HG03196 (cell line): ENCODE results near the gene SLC22A23.
A peak's percentile ranks its signal among the peaks of the same experiment; 100 is the strongest.

Experiments
- ATAC-seq: cut with Tn5 transposase; IDR thresholded peaks from one replicate; pipeline ENCODE4 v1.9.1; 2021; ENCODE audit not compliant: unreplicated experiment

SLC22A23 gene

DNA sequence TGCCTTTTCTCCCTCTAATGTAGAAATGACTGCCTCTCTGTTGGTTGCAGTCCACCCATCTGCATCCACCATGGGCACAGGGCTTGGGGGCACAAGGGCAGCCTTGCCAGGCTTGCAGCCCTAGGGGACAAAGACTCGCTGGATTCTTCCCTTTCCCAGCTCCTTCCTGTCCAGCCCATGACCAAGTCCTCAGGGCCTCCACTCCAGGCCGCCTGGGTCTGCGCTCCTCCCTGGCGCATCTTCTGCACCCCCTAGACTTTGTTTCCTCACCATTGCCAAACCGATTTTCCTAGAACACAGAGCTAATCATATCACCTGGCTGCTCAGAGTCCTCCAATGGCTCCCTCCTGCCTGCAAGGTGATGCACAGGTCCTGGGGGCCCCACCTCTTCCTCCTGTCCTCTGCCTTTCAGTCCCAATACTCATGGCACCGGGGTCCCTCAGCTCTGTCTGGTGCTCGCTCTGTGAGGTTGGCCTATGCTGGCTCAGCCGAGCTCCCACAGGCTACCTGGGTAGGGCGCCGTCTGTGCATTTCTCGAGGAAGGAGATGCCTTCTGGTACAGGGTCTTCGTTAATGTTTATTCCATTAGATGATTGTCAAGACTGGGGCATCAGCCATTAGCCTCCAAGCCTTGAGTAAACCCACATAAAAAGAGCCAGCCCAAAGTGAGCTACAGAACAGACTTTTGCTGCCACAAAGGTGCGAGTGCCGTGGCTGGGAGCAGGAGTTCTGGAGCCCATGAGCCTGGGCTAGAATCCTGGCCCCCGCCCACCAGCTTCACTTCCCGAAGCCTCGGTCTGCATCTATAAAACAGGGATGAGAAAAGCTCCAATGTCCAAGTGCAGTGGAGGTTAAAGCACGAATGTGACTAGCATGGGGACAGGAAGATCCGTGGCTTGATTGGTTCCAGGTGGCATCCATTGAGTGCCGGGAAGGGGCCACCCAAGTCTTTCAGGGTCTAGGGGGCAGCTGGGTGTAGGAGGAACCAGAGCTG, 180.4 kb downstream of the SLC22A23 start:
- ATAC-seq = no peak

- ATAC-seq = no peak
These were observed 182.9 kb downstream of the SLC22A23 start for GRCh38 chr6:3273707-3274521.

DNA sequence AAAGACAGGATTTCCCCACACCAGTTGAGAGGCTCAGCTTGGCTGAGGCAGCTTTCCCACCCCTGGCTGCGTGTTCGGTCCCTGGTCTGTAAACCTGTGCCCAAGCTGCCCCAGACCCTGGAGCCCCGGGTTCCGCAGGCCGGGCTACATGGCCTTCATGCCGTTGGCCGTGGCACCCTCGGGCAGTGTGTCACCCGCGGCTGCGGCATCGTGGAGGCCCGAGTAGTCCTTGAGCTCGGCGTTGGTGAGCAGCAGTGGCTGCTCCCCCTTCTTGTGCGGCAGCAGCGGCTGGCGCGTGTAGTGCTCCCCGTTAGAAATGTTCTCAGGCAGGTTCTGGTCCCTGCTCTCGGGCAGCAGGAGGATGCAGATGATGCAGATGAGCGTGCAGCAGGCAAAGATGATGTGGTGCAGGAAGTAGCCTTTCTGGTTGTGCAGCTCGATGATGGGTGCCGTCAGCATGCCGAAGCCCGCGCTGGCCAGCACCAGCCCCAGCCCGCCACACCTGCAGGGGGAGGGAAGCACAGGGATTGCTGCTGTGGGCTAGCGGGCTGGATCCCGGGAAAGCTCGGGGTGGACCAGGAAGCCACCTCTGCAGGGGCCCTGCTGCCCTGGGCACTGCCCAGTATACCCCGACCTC, 183.8 kb downstream of the SLC22A23 start:
- ATAC-seq = no peak

DNA sequence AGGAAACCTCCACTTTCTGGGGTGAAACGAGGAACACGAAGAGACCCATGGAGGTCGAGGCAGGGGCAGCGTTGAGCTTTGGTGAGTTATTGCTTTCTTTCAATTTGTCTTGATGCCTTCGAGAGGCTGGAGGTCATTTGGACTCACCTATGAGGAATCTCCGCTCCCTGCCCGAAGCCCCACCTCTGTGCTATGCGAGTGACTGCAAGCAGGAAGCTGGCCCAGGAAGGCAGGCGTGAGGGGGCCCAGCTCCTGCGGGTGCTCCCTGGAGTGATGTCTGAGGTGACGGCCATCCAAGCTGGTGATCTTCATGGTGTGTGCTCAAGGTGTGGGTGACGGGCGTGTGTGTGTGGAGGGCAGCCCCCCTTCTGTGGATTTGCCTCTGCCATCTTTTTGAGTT, 185.1 kb downstream of the SLC22A23 start:
- no peak for ATAC-seq

DNA sequence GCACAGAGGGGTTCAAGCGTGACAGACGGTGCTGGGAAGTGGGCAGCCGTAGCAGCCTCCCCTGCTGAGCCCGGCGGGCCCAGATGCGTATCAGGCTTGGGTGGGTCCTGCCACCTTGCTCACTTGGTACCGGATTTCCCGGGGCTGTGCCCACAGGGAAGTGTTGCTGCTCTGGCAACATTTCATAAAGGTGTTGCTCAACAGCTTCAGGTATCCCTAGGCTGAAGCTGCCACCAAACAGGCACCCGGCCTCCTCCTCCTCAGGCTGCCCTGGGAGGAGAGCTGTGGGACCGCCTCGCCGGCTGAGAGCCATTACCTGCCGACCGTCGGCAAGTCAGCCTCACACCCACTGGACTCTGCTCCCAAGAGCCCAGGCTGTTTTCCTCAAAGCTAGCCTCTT, 186.6 kb downstream of the SLC22A23 start:
- no peak for ATAC-seq

DNA sequence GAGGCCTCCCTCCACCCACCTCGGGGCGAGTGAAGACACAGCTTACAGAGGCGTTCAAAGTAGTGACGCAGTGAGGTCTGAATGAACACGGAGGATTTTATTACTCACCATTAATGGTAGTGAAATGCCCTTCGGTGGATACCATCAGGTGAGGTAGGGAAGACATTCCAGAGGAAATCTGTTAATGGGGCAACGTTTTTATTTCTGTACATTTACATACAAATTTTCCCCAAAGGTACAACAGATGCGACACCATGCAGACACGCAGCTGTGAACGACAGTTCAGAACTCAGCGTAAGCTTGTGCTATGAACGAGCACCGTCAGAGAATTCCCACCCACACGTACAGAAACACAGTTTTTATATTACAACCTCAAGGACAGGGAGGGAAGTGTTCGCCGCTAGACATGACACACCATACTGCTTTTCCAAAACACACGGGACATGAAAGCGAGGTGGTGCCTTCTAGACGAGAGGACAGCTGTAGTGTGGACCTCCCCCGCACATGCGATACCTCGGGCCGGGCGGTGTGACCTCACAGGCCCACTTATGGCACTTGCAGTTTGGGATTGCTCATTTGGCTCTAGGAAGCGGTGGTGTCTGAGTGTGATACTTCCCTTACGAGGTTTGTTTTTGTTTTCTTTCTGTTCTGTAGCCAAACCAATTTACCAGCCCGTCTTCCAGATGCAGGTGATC, 187.4 kb downstream of the SLC22A23 start:
- no peak for ATAC-seq

GRCh38 chr6:3268680-3269079, 188.2 kb downstream of the SLC22A23 start:
- ATAC-seq = no peak

- no peak for ATAC-seq
These were observed 189.7 kb downstream of the SLC22A23 start for GRCh38 chr6:3267162-3267561.

- ATAC-seq = no peak
These were observed 190.7 kb downstream of the SLC22A23 start for GRCh38 chr6:3266170-3266569.

DNA sequence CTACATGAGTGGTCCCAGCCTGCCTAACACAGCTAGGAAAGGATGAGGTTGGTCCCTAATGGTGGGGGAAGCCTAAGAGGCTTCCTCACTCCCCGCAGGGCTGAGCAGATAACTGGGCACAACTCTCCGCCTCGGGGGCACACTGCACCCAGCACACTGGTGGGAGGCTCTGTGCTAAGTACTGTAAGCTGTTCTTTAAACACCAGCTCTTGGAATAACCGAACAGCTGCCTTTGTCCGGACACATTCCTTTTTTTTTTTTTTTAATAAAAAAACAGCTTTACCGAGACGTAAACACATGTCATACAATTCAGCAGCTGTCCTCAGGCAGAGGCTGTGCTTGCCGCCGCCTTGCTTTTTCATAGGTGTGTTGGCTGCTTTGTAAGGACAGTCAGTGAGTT, 191.2 kb downstream of the SLC22A23 start:
- no peak for ATAC-seq

DNA sequence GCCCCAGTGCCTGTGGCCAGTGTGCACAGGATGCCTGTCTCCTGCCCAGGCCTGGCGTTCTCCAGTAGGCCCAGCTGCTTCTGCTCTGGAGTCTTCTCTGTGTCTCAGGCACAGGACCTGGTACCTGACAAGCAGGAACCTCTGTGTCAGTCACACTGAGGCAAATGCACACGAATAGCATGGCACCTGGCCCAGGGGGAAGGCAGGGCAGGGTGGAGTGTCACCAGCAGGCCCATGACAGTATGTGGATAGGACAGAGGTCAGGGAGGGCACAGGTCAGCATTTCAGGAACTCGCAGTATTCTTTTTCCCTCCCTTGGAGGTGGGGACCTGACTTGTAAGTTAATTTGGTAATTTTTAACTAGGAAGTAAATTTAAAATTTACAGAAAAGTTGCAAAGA, 192.5 kb downstream of the SLC22A23 start:
- no peak for ATAC-seq

- ATAC-seq = no peak
These were observed 193.8 kb downstream of the SLC22A23 start for GRCh38 chr6:3263096-3263495.

GRCh38 chr6:3261921-3262320, 194.9 kb downstream of the SLC22A23 start:
- ATAC-seq = no peak

GRCh38 chr6:3261518-3261820, 195.4 kb downstream of the SLC22A23 start:
- no peak for ATAC-seq

DNA sequence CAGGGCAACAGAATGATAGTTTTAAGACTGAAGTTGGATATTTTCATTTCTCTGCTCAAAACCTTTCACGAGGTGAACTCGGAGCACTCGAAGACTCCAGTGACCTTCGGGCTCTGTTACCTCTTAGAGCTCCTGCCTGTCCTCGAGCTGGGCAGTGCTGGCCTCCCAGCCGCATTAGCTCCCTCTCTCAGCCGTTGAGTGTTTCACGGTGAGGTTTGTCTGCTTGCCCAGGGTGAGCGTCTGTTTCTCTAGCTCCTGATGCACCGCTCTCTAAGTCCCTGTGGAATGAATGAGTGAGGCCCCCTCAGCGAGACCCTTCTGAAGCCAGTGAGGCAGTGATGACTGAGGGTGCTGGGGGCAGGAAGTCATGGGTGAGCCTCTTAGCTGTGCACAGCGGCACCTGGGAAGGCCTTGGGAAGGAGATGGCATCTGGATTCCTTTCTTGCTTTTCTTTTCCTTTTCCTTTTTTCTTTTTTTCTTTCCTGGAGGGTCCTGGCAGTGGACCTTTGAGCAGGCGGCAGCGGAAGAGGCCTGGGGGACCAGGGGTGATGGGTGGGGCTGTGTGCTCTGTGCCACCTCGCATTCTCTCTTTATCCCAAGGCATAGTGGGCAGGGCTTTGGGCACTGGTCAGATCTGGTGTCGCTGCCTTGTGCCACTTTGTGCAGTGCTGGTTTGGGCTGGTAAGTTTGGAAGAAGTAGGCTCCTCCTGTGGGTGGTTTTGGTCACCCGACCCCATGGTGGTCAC, 195.9 kb downstream of the SLC22A23 start:
- ATAC-seq = no peak

DNA sequence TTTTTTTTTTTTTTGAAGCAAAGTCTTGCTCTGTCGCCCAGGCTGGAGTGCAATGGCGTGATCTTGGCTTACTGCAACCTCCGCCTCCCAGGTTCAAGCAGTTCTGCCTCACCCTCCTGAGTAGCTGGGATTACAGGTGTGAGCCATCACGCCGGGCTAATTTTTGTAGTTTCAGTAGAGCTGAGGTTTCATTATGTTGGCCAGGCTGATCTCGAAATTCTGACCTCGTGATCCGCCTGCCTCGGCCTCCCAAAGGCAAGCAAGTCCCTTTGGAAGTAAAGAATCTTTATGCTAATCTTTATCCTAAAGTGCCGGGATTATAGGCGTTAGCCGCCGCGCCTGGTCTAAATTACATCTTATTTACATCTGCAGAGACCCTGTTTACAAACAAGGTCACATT, 196.6 kb downstream of the SLC22A23 start:
- ATAC-seq = no peak

DNA sequence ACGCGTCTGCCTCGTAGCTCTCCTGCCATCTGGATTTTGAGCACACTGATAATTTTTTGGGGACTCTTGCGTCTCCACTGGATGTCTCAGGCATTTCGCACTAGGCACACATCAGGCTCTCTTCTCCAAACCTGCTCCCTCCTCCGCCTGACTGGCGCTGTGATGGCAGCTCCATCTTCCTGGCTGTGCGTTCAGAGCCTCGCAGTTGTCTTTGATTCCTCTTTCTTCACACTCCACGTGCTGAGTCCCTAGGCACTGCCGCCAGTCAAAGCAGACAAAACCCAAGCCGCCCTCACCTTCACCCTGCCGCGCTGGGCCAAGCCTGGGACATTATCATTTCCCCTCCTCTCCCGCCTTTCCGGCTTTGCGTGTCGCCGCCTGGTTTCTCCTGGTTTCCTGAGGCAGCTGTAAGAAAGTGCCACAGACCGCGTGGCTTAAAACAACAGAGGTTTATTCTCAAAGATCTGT, 197.3 kb downstream of the SLC22A23 start:
- ATAC-seq = peak; percentile 15

DNA sequence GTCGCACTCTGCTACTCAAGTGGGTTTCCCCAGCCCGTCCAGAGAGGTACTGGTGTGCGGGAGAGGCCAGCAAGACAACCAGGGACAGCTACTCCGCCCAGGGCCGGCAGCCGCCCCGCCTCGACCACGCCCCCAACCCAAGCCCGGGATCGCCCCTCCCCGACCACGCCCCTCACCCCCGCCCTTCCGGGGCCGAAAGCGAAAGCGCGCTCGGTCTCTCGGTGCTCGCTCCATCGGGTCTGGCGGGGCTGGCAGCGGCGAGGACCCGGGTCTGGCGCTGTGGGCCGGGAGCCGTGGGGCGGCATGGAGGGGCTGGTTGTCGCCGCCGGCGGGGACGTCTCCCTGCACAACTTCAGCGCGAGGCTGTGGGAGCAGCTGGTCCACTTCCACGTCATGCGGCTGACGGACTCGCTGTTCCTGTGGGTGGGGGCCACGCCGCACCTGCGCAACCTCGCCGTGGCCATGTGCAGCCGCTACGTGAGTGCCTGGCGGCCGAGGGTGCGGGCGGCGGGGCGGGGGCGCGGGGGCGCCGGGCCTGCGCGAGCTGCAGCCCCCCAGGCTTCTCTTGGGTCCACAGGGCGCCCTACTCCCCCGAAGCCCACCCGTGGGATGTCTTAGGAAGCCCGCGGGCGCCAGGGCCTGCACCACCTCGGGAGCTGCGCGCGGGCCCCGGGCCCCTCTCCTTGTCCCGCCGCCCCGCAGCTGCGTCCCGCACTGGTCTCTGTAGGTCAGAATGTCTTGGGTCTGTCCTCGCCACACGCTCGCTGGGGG, 197.9 kb downstream of the SLC22A23 start, which contains the start of gene PSMG4:
TSS of gene PSMG4 (plus strand) at position 228 of the 771 bp plus-strand sequence. CDS start at position 304, 76 bp downstream.
- ATAC-seq = peak; percentile 72

DNA sequence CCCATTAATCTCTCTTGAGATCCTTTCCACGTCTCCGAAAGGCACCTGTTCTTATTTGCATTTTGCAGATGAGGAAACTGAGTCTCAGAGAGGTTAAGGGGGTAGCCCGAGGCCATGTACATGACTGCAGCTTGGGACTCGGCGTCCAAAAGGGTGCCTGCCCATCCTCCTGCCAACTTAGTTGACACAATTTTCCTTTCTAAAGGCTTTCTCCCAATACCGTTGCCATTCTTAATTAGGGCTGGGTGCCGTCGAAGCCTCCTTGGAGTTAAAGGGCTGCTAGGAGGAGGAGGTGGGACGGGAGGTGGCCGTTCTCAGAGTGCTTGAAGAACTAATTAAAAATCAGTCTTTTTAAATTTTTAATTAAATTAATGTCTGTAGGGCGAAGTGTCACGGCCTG, 198.6 kb downstream of the SLC22A23 start:
- no peak for ATAC-seq
